Measurements from ENCODE around the gene CFAP97D2. TPM values are rescaled to one million over a fixed set of nuclear protein-coding genes. Genes with fewer than 3 reads are reported as not detected.

Gene CFAP97D2
- total RNA-seq, 1 donor from 2014 or later: not detected

- Histone ChIP-seq H3K36me3 (ENCODE audit: control insufficient read depth, insufficient read depth, low read length) (no peaks in the 10 kb centered on the region), H3K4me3 (ENCODE audit: low read depth, low read length) (no peak overlapping the region), H3K27me3 (ENCODE audit: control insufficient read depth, insufficient read depth, low read length) (peaks cover 8% of the 10 kb centered on the region)
- DNase-seq (ENCODE audit: low read depth): no peak
- TF ChIP-seq CTCF (IDR thresholded peaks at IDR 0.05; ENCODE audit: insufficient read depth, low read length, poor library complexity, severe bottlenecking): no peak
Measured at GRCh38 chr13:114151031-114151430, 28.0 kb upstream of the CFAP97D2 start.

- H3K4me3 ChIP-seq (ENCODE audit: low read depth, low read length): no peak overlapping the region
- H3K36me3 ChIP-seq (ENCODE audit: control insufficient read depth, insufficient read depth, low read length): no peaks in the 10 kb centered on the region
- H3K27me3 ChIP-seq (ENCODE audit: control insufficient read depth, insufficient read depth, low read length): peaks cover 8% of the 10 kb centered on the region
- no peak for TF ChIP-seq CTCF (IDR thresholded peaks at IDR 0.05; ENCODE audit: insufficient read depth, low read length, poor library complexity, severe bottlenecking)
- no peak for DNase-seq (ENCODE audit: low read depth)
Measured at GRCh38 chr13:114151565-114152284, 27.3 kb upstream of the CFAP97D2 start.

- DNase-seq (ENCODE audit: low read depth): no peak
- H3K4me3 ChIP-seq (ENCODE audit: low read depth, low read length): no peak overlapping the region
- peaks cover 8% of the 10 kb centered on the region for H3K27me3 ChIP-seq (ENCODE audit: control insufficient read depth, insufficient read depth, low read length)
- H3K36me3 ChIP-seq (ENCODE audit: control insufficient read depth, insufficient read depth, low read length): no peaks in the 10 kb centered on the region
- TF ChIP-seq CTCF (IDR thresholded peaks at IDR 0.05; ENCODE audit: insufficient read depth, low read length, poor library complexity, severe bottlenecking): no peak
Measured at GRCh38 chr13:114152285-114152645, 26.8 kb upstream of the CFAP97D2 start.

GRCh38 chr13:114152831-114153371 is 26.2 kb upstream of the CFAP97D2 start:
- Histone ChIP-seq H3K36me3 (ENCODE audit: control insufficient read depth, insufficient read depth, low read length) (no peaks in the 10 kb centered on the region), H3K4me3 (ENCODE audit: low read depth, low read length) (no peak overlapping the region), H3K27me3 (ENCODE audit: control insufficient read depth, insufficient read depth, low read length) (peaks cover 8% of the 10 kb centered on the region)
- DNase-seq (ENCODE audit: low read depth): no peak
- TF ChIP-seq CTCF (IDR thresholded peaks at IDR 0.05; ENCODE audit: insufficient read depth, low read length, poor library complexity, severe bottlenecking): no peak

- Histone ChIP-seq H3K36me3 (ENCODE audit: control insufficient read depth, insufficient read depth, low read length) (no peaks in the 10 kb centered on the region), H3K4me3 (ENCODE audit: low read depth, low read length) (no peak overlapping the region), H3K27me3 (ENCODE audit: control insufficient read depth, insufficient read depth, low read length) (peaks cover 6% of the 10 kb centered on the region)
- no peak for DNase-seq (ENCODE audit: low read depth)
- no peak for TF ChIP-seq CTCF (IDR thresholded peaks at IDR 0.05; ENCODE audit: insufficient read depth, low read length, poor library complexity, severe bottlenecking)
Measured at GRCh38 chr13:114153485-114154080, 25.5 kb upstream of the CFAP97D2 start.
